ENCODE data around the gene IL17RB.

Gene IL17RB

GRCh38 chr3:53833053-53833645, 13.2 kb upstream of the IL17RB start:
- no peak for FAIRE-seq

DNA sequence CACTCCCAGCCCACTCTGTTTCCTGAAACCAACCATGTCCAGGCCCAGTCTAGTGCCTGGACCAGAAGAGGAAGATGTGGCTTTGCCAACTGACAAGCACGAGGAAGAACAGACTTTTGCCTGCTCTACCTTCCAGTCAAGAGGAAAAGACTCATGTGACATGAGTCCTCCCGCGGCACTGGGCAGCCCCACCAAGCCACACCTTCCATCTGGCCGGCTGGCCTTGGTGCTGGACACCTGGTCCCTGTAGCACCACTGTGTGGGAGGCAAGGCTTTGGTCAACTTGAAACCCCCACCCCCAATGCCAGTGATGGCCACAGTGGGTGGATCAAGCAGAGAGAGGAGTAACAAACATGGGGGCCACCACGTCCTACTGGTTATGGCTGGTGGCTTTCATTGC, 12.7 kb upstream of the IL17RB start:
- FAIRE-seq, result no peak

DNA sequence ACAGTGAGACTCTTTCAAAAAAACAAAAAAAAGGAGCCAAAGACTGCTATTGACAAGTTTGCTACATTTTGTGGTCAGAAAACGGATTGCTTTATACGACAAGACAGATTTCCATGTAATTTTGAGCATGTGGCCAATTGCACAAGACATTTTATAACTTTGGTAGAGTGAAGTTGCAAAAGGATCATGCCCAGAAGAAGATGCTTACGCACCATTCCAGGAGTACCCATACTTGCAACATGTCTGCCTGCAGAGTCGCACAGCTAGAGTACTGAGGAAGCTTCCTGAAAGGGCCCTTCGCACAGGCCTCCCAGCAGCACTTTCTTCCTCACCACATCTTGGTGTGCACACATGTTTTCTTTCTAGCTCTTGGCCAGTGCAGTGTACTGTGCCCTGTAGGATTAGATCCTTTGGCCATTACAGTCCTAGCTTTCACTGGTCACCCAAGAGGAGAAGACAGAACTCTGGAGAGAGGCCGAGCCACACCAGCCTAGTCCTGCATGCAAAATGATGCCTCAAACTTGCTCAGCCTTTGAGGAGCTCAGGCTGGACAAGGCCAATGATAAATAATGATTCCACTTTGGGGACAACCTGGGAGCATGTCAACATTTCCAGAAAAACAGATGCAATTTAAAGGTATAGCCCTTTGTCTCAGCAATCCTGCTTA, 11.8 kb upstream of the IL17RB start:
- FAIRE-seq, result no peak

GRCh38 chr3:53835257-53835656, 11.1 kb upstream of the IL17RB start:
- FAIRE-seq, result no peak

DNA sequence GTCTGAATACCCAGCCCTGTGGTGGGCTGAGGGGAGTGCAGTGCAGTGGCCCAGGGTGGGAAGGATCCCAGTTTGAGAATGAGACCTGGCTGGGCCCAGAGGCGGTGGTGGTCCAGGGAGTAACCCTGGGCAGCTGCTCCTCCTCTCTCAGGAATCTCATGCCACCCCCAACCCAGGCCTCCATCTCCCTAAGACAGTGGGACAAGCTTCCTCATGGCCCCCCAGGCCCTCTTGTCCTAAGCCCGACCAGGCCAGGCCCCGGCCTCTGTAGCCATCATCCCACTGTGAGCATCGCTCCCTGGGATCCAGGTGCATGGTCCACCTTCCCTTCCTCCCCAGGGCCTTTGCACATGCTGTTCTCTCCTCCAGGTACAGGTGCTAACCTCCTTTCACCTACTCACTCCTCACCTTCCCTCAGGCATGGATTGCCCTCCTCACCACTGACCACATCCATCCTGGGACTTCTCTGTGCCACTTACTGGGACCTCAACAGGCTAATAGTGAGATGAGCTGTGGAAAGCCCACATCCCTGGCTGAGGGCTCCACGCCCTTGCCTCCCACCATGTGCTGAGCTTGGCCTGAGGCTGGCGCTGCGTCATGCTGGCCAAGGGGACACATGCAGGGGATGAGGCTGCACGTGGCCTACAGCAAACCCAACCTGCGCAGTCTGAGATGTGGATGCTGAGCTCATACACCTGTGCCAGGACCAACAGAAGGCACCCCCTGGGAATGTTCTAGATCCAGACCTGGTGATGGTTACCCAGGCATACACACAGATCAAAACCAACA, 10.1 kb upstream of the IL17RB start:
- FAIRE-seq, result no peak

DNA sequence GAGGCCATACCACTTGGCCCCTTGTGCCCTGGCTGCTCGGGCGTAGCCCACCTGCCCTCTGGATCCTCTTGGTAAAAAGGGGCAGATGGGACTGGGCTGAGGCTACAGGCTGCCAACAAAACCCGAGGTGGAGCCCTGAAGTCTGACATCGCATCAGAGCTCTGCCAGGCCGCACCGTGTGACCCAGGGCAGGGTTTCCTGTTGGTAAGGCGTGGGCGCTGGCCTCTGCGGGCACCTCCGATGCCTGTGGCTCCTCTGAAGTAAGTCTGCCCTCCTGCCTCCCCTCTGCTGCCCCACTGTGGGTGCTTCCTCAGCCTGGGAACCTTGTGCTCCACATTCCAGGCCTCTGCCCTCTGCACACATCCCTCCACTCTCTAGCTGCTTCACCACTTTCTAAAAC, 9.0 kb upstream of the IL17RB start:
- FAIRE-seq, result no peak

DNA sequence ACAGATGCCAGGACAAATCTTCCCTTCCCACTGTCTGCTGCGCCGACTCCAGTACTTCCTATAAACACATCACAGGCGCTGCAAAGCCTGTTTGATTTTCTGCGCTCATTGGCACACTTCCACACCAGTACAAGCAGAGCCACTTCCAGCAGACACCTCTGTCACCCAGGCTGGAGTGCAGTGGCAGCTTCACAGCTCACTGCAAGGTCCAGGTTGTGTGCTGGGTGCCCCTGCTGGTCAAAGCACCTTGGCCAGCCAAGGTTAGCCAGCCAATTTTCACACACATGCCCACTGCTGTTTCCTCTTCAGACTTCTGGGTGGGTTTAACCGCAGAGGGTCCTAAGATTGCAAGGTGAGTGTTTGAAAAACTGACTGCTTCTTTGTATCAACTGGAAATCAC, 5.1 kb upstream of the IL17RB start:
- FAIRE-seq, result no peak

DNA sequence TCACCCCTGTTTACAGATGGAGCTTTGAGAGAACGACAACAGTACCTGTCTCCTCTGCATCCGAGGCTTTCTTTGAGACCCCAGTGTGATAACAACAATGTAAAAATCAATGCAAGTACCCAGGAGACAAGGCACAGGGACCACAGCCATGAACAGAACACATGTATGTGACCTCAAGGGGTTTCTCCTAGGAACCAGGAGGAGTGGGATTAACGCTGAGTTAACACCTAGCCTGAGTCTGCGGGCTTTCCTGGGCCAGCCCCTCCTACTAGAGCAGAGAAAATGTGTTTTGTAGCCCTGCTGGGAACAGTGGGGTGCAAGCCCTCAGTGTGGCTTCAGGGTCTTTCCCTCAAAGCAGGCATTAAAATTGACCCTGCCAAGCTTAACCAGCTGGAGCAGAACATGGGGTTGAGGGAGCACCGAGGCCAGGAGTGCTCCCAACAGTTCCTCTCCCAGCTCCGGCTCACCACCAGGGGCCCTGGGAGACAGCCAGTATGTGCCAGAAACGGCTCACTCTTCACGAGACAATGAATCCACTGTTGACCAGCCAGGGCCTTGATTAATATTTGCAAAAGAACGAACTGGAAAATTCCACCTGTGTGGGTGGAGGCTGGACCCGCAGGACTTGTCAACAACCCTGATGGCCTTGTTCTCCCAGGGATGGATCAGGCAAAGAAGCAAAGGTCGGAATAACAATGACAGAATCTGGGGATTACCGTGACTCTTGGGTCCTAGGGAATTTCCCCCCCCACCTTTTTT, 3.8 kb upstream of the IL17RB start:
- FAIRE-seq, result no peak

- FAIRE-seq, result no peak
Measured at GRCh38 chr3:53843195-53844177, 2.9 kb upstream of the IL17RB start.

DNA sequence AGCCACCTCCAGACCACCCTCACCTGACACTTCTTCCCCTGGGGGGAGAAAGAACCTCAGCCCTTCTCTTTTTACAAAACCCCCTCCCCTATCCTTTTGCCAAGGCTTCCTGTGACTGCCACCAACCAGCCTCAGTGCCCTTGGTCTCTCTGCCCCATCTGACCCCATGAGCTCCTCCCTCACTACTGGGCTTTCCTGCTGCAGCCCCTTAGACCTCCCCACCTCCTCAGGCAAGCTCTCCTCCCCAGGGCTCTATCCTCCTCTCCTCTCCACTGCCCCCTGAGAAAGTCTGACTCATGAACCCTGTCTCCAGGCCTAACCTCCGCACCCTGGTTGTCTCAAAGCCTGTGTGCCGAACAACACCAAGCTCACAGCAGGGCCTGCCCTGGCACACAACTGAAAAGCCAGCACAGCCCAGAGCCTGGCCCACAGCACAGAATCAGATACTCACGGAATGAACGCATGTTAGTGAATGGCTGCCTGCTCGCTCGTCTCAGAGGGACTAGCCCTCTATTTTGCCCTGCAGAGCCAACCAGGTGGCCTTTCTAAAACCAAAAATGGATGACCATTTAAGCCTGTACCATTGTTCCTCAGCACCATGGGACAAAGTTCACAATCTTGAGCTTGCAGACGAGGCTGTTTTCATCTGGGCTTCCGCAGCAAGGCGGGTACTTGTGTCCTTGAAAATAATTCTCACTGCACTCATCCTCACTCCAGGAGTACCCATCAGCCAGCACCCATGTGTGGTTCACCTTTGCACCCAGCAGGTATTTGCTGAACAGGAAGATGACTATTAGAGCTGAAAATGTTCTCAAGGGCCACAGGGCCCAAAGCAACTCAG, 1.9 kb upstream of the IL17RB start:
- FAIRE-seq, result no peak

DNA sequence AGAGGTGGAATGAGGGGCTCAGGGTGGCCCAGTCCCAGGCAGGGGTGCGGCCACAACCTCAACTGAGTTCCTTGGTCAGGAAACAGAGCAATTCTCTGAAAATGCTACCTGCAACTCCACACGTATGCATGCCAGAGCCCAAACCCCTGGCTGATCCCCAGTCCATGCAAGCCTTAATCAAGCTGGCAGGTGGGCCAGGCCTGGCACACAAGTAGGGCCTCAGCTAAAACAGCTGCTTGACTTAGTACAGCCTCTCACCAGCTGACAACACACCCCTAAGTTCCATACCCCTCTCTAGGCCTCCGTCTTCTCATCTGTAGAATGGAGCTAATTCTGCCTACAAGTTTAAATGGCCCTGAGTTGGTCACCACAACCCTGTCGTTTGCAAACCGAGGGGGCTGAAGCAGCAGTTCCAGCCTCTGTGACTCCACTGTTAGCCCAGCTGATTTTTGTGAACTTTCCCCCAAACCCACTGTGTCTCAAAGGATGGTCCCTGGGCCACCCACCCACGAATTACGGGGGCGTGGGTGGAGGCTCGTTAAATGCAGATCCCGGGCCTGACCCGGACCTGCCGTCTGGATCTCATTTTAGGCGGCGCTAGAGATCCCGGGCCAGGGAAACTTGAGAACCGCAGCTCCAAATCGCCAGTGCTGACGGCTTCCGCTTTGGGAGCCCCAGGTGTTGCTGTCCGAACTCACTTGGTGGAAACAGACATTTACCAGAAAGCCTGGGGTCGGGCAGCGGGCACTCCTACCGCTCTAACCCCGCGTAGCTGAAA, 1.1 kb upstream of the IL17RB start:
- FAIRE-seq, result no peak

DNA sequence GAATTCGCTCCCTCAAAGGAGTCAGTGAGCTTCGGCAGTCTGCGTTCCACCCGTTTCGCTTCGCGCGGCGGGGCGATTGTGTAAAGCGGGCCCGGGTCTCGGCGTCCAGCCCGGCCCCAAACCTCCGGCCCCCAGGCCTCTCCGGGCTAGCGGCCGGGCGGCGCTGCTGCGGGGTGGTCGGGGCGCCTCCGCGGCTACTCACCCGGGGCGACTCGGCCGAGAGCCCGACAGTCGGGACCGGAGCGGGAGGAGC, 561 bp upstream of the IL17RB start:
- no peak for FAIRE-seq

DNA sequence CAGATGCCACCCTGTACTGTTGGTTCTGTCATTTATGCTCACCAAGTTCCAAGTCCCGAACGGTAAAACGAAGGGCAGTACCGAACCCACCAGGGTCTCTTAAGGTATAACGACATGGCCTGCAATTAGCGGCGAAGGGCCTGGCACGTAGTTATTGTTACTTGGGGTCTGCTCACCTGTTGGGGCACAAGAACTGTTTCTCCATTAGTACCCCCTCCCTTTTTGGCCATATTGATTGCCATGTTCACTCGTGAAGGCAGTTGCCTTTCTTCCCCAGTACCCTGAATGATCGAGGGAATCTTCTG, 435 bp downstream of the IL17RB start:
- no peak for FAIRE-seq

DNA sequence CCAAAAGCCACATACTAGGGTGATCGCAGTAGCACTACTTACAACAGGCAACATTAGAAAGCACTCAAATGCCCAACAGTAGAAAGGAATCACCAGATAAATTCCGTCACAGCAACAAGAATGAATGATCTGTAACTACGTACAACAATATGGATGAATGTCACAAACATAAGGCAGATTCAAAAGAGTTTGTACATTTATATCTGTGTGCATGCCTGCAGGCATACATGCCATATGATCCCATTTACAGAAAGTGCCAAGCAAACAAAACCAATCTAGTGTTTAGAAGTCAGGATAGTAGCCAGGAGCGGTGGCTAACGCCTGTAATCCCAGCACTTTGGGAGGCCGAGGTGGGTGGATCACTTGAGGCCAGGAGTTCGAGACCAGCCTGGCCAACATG, 3.5 kb downstream of the IL17RB start:
- FAIRE-seq, result no peak

- no peak for FAIRE-seq
Measured at GRCh38 chr3:53850895-53851294, 4.5 kb downstream of the IL17RB start.

DNA sequence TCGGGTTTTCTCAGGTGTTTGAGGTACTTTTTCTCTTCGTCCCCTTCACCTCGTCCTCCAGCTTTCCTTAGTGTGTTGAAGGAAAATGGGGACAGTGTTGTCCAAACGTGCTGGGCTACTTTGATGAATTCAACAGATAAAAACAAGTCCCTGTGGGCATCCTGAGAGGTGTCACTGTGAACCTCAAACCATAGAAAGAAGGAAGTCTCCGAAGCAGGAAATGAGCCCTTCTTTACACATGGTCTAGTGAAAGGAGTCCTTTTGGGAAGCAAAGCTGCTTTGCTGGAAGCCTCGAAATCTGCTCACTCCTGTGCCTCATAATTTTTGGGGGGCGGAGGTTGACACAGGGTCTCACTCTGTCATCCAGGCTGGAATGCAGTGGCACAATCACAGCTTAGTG, 10.6 kb downstream of the IL17RB start:
- FAIRE-seq, result no peak

DNA sequence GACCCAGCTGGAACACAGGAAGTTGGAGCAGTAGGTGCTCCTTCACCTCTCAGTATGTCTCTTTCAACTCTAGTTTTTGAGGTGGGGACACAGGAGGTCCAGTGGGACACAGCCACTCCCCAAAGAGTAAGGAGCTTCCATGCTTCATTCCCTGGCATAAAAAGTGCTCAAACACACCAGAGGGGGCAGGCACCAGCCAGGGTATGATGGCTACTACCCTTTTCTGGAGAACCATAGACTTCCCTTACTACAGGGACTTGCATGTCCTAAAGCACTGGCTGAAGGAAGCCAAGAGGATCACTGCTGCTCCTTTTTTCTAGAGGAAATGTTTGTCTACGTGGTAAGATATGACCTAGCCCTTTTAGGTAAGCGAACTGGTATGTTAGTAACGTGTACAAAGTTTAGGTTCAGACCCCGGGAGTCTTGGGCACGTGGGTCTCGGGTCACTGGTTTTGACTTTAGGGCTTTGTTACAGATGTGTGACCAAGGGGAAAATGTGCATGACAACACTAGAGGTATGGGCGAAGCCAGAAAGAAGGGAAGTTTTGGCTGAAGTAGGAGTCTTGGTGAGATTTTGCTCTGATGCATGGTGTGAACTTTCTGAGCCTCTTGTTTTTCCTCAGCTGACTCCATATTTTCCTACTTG, 11.9 kb downstream of the IL17RB start:
- FAIRE-seq, result no peak

- FAIRE-seq, result no peak
Measured at GRCh38 chr3:53859178-53859577, 12.8 kb downstream of the IL17RB start.

DNA sequence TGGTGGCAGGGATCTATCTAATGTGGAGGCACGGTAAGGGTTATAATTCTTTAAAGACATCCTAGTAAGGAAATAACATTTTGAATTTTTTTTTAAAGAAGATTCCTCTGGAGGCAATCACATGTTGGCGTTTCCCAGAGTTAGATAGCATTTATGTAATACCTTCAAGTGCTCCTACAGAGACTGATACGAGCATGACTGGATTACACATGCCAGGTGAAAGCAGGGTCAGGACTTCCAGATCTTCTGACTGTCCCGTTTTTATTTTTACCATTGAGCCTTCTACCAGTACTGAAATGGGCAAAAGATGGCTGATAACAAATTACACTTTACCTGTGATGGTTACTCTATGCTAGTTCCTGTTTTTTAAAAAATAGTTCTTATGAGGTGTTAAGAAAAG, 13.8 kb downstream of the IL17RB start:
- FAIRE-seq, result no peak

GRCh38 chr3:53862241-53862640, 15.9 kb downstream of the IL17RB start:
- FAIRE-seq, result no peak
